ENCODE data around the gene WDTC1. TPM values are rescaled to one million over a fixed set of nuclear protein-coding genes. Genes with fewer than 3 reads are reported as not detected.

Gene WDTC1
- total RNA-seq, 2 donors from 2014 or later, result 34.6 to 43.5 TPM

DNA sequence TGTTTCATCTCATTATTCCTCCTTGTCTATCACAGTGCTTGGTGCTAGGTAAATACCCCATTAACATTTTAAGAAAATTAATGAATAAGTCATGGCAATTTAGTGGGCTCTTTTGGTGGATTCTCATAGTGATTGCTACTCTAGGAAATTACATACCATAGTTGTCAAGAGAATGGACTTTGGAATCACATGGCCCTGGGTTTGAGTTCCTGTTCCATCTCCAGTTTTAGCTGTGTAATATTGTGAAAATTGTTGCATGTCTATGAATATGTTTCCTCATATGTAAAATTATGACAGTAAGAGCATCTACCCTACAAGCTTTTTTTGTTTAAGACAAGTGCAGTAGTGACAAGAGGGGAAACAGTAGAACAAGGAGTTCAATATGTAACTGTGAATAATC is 20.7 kb downstream of the WDTC1 start:
- no peak overlapping the region for H3K4me3 ChIP-seq
- H3K9me3 ChIP-seq, result no peaks in the 10 kb centered on the region
- no peak overlapping the region for H3K27ac ChIP-seq
- DNase-seq (ENCODE audit: low spot score) (no peak), ATAC-seq (ENCODE audit: insufficient number of reproducible peaks, low FRiP score, low read depth) (no peak)
- H3K4me1 ChIP-seq (ENCODE audit: control insufficient read depth in 1 of 2, low read depth in 2 of 2), result no peaks in the 10 kb centered on the region
- H3K27me3 ChIP-seq (replicated peaks; ENCODE audit: insufficient read depth), result no peaks in the 10 kb centered on the region
- H3K36me3 ChIP-seq, result no peaks in the 10 kb centered on the region
- TF ChIP-seq, protein P1, sequence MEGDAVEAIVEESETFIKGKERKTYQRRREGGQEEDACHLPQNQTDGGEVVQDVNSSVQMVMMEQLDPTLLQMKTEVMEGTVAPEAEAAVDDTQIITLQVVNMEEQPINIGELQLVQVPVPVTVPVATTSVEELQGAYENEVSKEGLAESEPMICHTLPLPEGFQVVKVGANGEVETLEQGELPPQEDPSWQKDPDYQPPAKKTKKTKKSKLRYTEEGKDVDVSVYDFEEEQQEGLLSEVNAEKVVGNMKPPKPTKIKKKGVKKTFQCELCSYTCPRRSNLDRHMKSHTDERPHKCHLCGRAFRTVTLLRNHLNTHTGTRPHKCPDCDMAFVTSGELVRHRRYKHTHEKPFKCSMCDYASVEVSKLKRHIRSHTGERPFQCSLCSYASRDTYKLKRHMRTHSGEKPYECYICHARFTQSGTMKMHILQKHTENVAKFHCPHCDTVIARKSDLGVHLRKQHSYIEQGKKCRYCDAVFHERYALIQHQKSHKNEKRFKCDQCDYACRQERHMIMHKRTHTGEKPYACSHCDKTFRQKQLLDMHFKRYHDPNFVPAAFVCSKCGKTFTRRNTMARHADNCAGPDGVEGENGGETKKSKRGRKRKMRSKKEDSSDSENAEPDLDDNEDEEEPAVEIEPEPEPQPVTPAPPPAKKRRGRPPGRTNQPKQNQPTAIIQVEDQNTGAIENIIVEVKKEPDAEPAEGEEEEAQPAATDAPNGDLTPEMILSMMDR (IDR thresholded peaks at IDR 0.05), result no peak

DNA sequence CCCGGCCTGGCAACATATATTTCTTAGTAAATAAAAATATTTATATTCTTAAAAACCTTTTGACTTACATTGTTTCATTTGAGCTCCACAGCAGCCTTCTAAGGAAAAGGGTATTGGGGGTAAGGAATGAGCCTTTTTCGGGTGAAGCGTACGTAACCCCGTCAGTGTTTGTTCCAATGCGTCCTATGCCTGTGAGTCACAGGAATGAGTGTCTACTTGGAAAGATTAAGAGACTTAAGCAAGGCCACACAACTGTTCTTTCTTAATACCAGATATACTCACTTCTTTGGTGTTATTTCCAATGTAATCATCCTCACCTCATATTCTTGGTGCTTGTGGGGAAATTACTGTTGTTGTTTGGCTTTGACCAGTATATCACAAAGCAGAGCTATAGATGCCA is 22.7 kb downstream of the WDTC1 start:
- no peaks in the 10 kb centered on the region for H3K27me3 ChIP-seq (replicated peaks; ENCODE audit: insufficient read depth)
- no peaks in the 10 kb centered on the region for H3K9me3 ChIP-seq
- H3K4me1 ChIP-seq (ENCODE audit: control insufficient read depth in 1 of 2, low read depth in 2 of 2), result no peaks in the 10 kb centered on the region
- ATAC-seq (ENCODE audit: insufficient number of reproducible peaks, low FRiP score, low read depth) (no peak), DNase-seq (ENCODE audit: low spot score) (no peak)
- TF ChIP-seq, protein P1 (IDR thresholded peaks at IDR 0.05), result no peak
- no peak overlapping the region for H3K27ac ChIP-seq
- H3K4me3 ChIP-seq, result no peak overlapping the region
- H3K36me3 ChIP-seq, result no peaks in the 10 kb centered on the region

DNA sequence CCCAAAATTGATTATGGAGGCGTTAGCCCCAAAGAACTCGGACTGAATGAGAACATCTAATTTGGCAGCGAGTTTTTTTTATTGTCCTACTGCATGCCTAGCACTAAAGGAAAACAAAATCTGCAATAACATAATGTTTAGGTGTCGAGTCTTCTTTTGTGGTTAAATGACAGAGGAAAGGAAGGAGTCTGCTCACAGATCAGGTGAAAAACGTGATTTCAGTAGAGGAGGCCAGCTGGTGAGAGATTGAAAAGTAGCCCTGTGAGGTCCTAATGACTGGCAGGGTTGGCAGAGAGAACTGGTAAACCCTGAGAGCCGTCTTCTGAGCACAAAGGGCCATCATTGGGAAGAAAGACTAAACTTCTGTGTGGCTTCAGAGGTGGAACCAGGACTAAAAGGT is 24.2 kb downstream of the WDTC1 start:
- ATAC-seq (ENCODE audit: insufficient number of reproducible peaks, low FRiP score, low read depth), result no peak
- Histone ChIP-seq H3K27ac (no peak overlapping the region), H3K9me3 (no peaks in the 10 kb centered on the region), H3K4me1 (ENCODE audit: control insufficient read depth in 1 of 2, low read depth in 2 of 2) (no peaks in the 10 kb centered on the region), H3K4me3 (no peak overlapping the region), H3K36me3 (peaks cover 3% of the 10 kb centered on the region), H3K27me3 (replicated peaks; ENCODE audit: insufficient read depth) (no peaks in the 10 kb centered on the region)
- DNase-seq (ENCODE audit: low spot score), result no peak
- TF ChIP-seq, protein P1 (IDR thresholded peaks at IDR 0.05), result no peak

DNA sequence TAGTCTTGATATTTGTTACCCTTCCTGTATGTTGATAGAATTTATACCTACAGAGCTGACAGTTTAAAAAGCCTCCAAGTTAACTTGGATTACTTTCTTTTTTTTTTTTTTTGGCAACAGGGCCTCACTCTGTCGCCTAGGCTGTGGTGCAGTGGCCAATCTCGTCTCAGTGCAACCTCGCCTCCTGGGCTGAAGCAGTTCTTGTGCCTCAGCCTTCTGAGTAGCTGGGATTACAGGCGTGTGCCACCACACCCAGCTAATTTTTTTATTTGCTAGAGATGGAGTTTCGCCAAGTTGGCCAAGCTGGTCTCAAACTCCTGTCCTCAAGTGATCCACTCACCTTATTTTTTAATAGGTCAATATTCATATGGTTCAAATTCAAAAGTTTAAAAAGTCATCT is 32.7 kb downstream of the WDTC1 start:
- no peaks in the 10 kb centered on the region for H3K4me1 ChIP-seq (ENCODE audit: control insufficient read depth in 1 of 2, low read depth in 2 of 2)
- no peak overlapping the region for H3K27ac ChIP-seq
- no peak overlapping the region for H3K4me3 ChIP-seq
- TF ChIP-seq, protein P1 (IDR thresholded peaks at IDR 0.05), result no peak
- peaks cover 3% of the 10 kb centered on the region for H3K36me3 ChIP-seq
- ATAC-seq (ENCODE audit: insufficient number of reproducible peaks, low FRiP score, low read depth), result no peak
- DNase-seq (ENCODE audit: low spot score), result no peak
- H3K27me3 ChIP-seq (replicated peaks; ENCODE audit: insufficient read depth), result no peaks in the 10 kb centered on the region
- H3K9me3 ChIP-seq, result no peaks in the 10 kb centered on the region

DNA sequence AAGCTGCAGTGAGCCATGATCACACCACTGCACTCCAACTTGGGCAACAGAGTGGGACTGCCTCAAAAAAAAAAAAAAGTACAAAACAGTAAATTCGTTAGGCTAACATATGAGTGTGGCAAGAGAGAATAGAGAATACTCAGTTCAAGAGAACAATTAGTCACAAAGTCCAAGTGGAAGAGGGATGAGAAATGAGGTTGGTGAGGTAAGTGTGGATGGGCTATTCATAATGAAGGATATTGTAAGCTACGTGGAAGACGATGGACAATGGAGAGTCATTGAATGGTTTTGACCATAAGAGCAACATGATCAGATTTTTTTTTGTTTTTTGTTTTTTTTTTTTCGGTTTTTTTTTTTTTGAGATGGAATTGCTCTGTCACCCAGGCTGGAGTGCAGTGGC is 34.8 kb downstream of the WDTC1 start:
- ATAC-seq (ENCODE audit: insufficient number of reproducible peaks, low FRiP score, low read depth) (no peak), DNase-seq (ENCODE audit: low spot score) (no peak)
- TF ChIP-seq, protein P1 (IDR thresholded peaks at IDR 0.05), result no peak
- Histone ChIP-seq H3K4me3 (no peak overlapping the region), H3K4me1 (ENCODE audit: control insufficient read depth in 1 of 2, low read depth in 2 of 2) (no peaks in the 10 kb centered on the region), H3K9me3 (no peaks in the 10 kb centered on the region), H3K27me3 (replicated peaks; ENCODE audit: insufficient read depth) (no peaks in the 10 kb centered on the region), H3K36me3 (no peaks in the 10 kb centered on the region), H3K27ac (no peak overlapping the region)
